BJ (cell line): Measurements from ENCODE around the gene MZB1. TPM values are rescaled to one million over a fixed set of nuclear protein-coding genes. Genes with fewer than 3 reads are reported as not detected.
"Not testable (repeated sequence)": the region's sequence is repeated elsewhere in the genome, so short reads cannot be mapped to it uniquely, and the experiment has no call there.

Source experiments
- CTCF ChIA-PET: fragments of 350-600 bp; formaldehyde crosslinking; extraction: SDS; loops from one replicate; lab custom pipeline; 2021; ENCODE audit warnings: antibody characterized with exemption, inconsistent platforms; lab: Yijun Ruan, JAX
- POLR2A ChIA-PET: fragments of 300-600 bp; sonication (Branson Sonifier 250); formaldehyde crosslinking; extraction: SDS; loops from one replicate; lab custom pipeline; 2021; ENCODE audit warnings: antibody characterized with exemption; lab: Charles Lee
- DNase-seq: peaks from one replicate; pipeline ENCODE4 v3.0.0-alpha.2; 2011; ENCODE audit warnings: low read depth
- H3K27me3 ChIP-seq: 2 replicates; pipeline ENCODE4 v1.6.0; 2011; ENCODE audit warnings: low read length; ENCODE audit not compliant: control insufficient read depth, insufficient read depth
- H3K36me3 ChIP-seq: 2 replicates; pipeline ENCODE4 v1.5.1; 2011; ENCODE audit warnings: low read length; ENCODE audit not compliant: control insufficient read depth, insufficient read depth
- H3K4me3 ChIP-seq: 2 replicates; pipeline ENCODE4 v1.5.1; 2011; ENCODE audit warnings: low read depth, mild to moderate bottlenecking, control low read depth, low read length
- CTCF ChIP-seq: IDR thresholded peaks from 2 replicates; pipeline ENCODE4 v1.5.1; 2011; ENCODE audit warnings: low read depth, mild to moderate bottlenecking, control low read depth, inconsistent platforms, low read length, moderate library complexity; ENCODE audit not compliant: insufficient read depth
- polyA plus RNA-seq: library from polyadenylated mRNA; depleted of rRNA; stranded (reverse); fragments of >200 nt; gene quantifications from 2 replicates; pipeline ENCODE4 v1.2.3, GENCODE V29; 2011

MZB1 gene
- polyA plus RNA-seq, 1 experiment, result not detected

DNA sequence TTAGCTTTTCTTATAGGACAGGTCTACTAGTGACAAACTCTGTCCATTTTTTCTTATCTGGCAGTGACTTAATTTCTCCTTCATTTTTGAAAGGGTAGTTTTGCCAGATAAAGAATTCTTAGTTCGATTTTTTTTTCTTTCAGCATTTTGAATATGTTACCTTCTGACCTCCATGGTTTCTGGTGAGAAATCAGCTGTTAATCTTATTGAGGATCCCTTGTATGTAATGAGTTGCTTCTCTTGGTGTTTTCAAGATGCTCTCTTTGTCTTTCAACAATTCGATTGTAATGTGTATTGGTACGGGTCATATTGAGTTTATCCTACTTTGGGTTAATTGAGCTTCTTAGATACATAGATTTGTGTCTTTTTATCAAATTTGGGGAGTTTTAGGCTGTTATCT lies 35.5 kb downstream of the MZB1 start:
- CTCF ChIA-PET, result interaction anchor here (1.2 to 1.4 kb wide), 2 partner anchors 13 to 60 kb away, joined by 3 to 4 read pairs; partner anchors contain the start of gene PAIP2
- POLR2A ChIA-PET, result no interaction called here

GRCh38 chr5:139347863-139348262 lies 41.9 kb downstream of the MZB1 start:
- H3K27me3 ChIP-seq, POLR2A ChIA-PET, DNase-seq, CTCF ChIA-PET, H3K36me3 ChIP-seq, H3K4me3 ChIP-seq: not testable (repeated sequence)

More for the DNA sequence above, 35.5 kb downstream of the MZB1 start:
- Histone ChIP-seq H3K36me3 (0 out of 2 replicates have a peak, but pooled peaks cover 1% of the 10 kb centered on the region), H3K27me3 (no peaks in the 10 kb centered on the region), H3K4me3 (no peak overlapping the region)
- no peak for TF ChIP-seq CTCF
- no peak for DNase-seq

GRCh38 chr5:139345442-139345841 lies 44.3 kb downstream of the MZB1 start:
- H3K27me3 ChIP-seq, POLR2A ChIA-PET, DNase-seq, H3K36me3 ChIP-seq, CTCF ChIA-PET, H3K4me3 ChIP-seq: not testable (repeated sequence)

DNA sequence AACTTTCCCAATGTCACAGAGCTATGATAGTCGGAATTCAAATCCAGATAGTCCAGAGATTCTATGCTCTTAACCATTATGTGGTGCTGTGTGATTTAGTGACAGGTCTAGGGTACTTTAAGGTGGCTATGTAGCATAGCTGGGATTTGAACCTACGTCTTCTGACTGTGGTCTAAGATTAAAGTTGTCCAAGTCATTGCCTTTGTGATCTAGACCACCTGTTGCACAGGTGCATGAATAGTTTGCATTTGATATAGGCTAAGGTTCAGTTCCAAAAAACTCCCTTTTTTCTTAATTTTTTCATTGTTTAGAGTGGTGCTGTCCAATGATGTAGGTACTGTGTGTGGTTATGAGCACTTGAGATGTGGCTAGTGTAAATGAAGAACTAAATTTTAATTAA lies 45.5 kb downstream of the MZB1 start:
- Histone ChIP-seq H3K4me3 (no peak overlapping the region), H3K36me3 (no peaks in the 10 kb centered on the region), H3K27me3 (no peaks in the 10 kb centered on the region)
- ChIA-PET CTCF (no interaction called here), POLR2A (interaction anchor here (0.6 to 0.7 kb wide), 2 partner anchors 25 to 264 kb away, joined by 3 to 4 read pairs; no protein-coding TSS in a partner anchor)
- DNase-seq, result no peak
- TF ChIP-seq CTCF, result no peak

GRCh38 chr5:139343476-139343875 lies 46.2 kb downstream of the MZB1 start:
- H3K4me3 ChIP-seq, result peak overlapping the region; percentile 100
- no peaks in the 10 kb centered on the region for H3K27me3 ChIP-seq
- no peaks in the 10 kb centered on the region for H3K36me3 ChIP-seq
- TF ChIP-seq CTCF, result no peak
- ChIA-PET POLR2A (interaction anchor here (0.6 kb wide), 1 partner anchor 263 kb away, joined by 3 read pairs; no protein-coding TSS in a partner anchor), CTCF (no interaction called here)
- no peak for DNase-seq

- H3K4me3 ChIP-seq, result peak overlapping the region; percentile 100
- no peaks in the 10 kb centered on the region for H3K27me3 ChIP-seq
- TF ChIP-seq CTCF, result no peak
- no peak for DNase-seq
- no peaks in the 10 kb centered on the region for H3K36me3 ChIP-seq
- POLR2A ChIA-PET, result interaction anchor here (0.5 to 1.1 kb wide), 8 partner anchors 23 to 317 kb away, joined by 3 to 15 read pairs (median 4); partner anchors contain the start of gene MATR3
- CTCF ChIA-PET, result interaction anchor here (0.8 to 2.7 kb wide), 6 partner anchors 11 to 61 kb away, joined by 3 to 8 read pairs (median 6); no protein-coding TSS in a partner anchor
Measured at GRCh38 chr5:139342423-139342723, 47.3 kb downstream of the MZB1 start.
